Transverse colon (tissue), 4 donors: ENCODE data around the gene SETX. TPM values are rescaled to one million over a fixed set of nuclear protein-coding genes. Genes with fewer than 3 reads are reported as not detected.

Experiments used
- DNase-seq: peaks from one replicate; pipeline ENCODE4 v3.0.0-alpha.2; 2019
- H3K27ac ChIP-seq, 4 donors: fragments of 200-600 bp; sonication (generic); 2 replicates each; pipeline ENCODE4 v1.5.1; 2016 to 2018; ENCODE audit warnings: inconsistent platforms in 4 of 4
- H3K27me3 ChIP-seq: fragments of 200-600 bp; sonication (generic); 2 replicates; pipeline ENCODE4 v1.5.1; 2017; ENCODE audit warnings: inconsistent platforms
- H3K36me3 ChIP-seq, 4 donors: fragments of 200-600 bp; sonication (generic); 2 replicates each; pipeline ENCODE4 v1.5.1; 2017 to 2019; ENCODE audit warnings: inconsistent platforms in 4 of 4
- H3K4me1 ChIP-seq, 4 donors: fragments of 200-600 bp; sonication (generic); 2 replicates each; pipeline ENCODE4 v1.5.1; 2017 to 2020; ENCODE audit warnings: inconsistent platforms in 4 of 4
- H3K4me3 ChIP-seq, 4 donors: fragments of 200-600 bp; sonication (generic); 1 replicate in 1 of 4; 2 replicates in 3 of 4; pipeline versions ENCODE4 v1.5.1 to v1.6.1; 2017 to 2019; ENCODE audit warnings: inconsistent platforms in 4 of 4
- H3K9me3 ChIP-seq, 2 donors: fragments of 200-600 bp; sonication (generic); 2 replicates each; pipeline ENCODE4 v1.5.1; 2017 to 2019; ENCODE audit warnings: inconsistent platforms in 2 of 2
- CTCF ChIP-seq, 5 experiments: fragments of 200-600 bp in 3 of 5; fragments of 450-650 bp in 2 of 5; sonication (generic) in 3 of 5; IDR thresholded peaks; 1 replicate in 2 of 5; 2 replicates in 3 of 5; pipeline ENCODE4 v1.5.1; 2016 to 2017; ENCODE audit warnings: antibody characterized with exemption in 5 of 5, inconsistent platforms in 3 of 5, mild to moderate bottlenecking in 2 of 5, moderate library complexity in 1 of 5
- EP300 ChIP-seq: sonication (generic); formaldehyde crosslinking; IDR thresholded peaks from one replicate; pipeline ENCODE4 v1.6.1; 2017; ENCODE audit warnings: antibody characterized with exemption, low read depth
- POLR2A ChIP-seq: fragments of 450-650 bp; IDR thresholded peaks from one replicate; pipeline ENCODE4 v1.6.1; 2016; ENCODE audit warnings: antibody characterized with exemption, mild to moderate bottlenecking, moderate library complexity
- POLR2AphosphoS5 ChIP-seq, 3 donors: sonication (generic); formaldehyde crosslinking; IDR thresholded peaks; one replicate each; pipeline ENCODE4 v1.6.1; 2016; ENCODE audit warnings: antibody characterized with exemption in 3 of 3
- WGBS, 2 donors: methylation state at CpG; one replicate each; pipeline ENCODE4 v1.1.5; 2018; ENCODE audit warnings: low coverage in 1 of 2; 5-methylcytosine and 5-hydroxymethylcytosine counted together
- in situ Hi-C, 4 donors: fragments of 200-750 bp; cut with MboI; loops; one replicate each; pipeline versions ENCODE4 v1.15.0 to v1.15.1; 2017; ENCODE audit warnings: low sequenced_read_pairs in 3 of 4, low pct_ligation_motif_present in 1 of 4, low pct_unique_long_range_greater_than_20kb in 1 of 4
- intact Hi-C: fragments of 100-400 bp; cut with DNase I; formaldehyde crosslinking; loops from one replicate; pipeline ENCODE4 v1.15.1; 2023; ENCODE audit warnings: low total_unique reads
- total RNA-seq, 4 donors: library from RNA; depleted of rRNA; stranded (reverse); fragments of >200 nt; gene quantifications; one replicate each; pipeline ENCODE4 v1.1.0, GENCODE V29; 2016

SETX gene
- total RNA-seq, 4 donors from 2014 or later, result 27.7 to 70.5 (median 48.5) TPM

GRCh38 chr9:132230605-132231004 is 124.2 kb downstream of the SETX start:
- H3K27ac ChIP-seq, result no peak overlapping the region
- 68% methylated on average over 4 of the region's 4 CpGs; no CpG with 5 or more reads in 1 of the 2 donors for WGBS, 2 donors
- H3K9me3 ChIP-seq, result no peaks in the 10 kb centered on the region
- H3K36me3 ChIP-seq, result no peaks in the 10 kb centered on the region
- H3K4me3 ChIP-seq, result no peak overlapping the region
- H3K27me3 ChIP-seq, result peaks cover 23% of the 10 kb centered on the region
- DNase-seq, result no peak
- H3K4me1 ChIP-seq, result no peaks in the 10 kb centered on the region
- TF ChIP-seq POLR2AphosphoS5 (IDR thresholded peaks at IDR 0.05) (no peak), POLR2A (no peak), EP300 (no peak), CTCF (IDR thresholded peaks at IDR 0.05) (no peak)
- in situ Hi-C loops (no loop called here), intact Hi-C loops (loop anchor here (5.0 kb wide), 1 partner anchor 58 kb away; no protein-coding TSS in a partner anchor)

- H3K27me3 ChIP-seq, result peaks cover 27% of the 10 kb centered on the region
- H3K4me3 ChIP-seq, result no peak overlapping the region
- TF ChIP-seq POLR2AphosphoS5 (IDR thresholded peaks at IDR 0.05) (no peak), CTCF (IDR thresholded peaks at IDR 0.05) (no peak), POLR2A (no peak), EP300 (no peak)
- in situ Hi-C loops, result no loop called here
- H3K36me3 ChIP-seq, result no peaks in the 10 kb centered on the region
- intact Hi-C loops, result no loop called here
- no peak overlapping the region for H3K27ac ChIP-seq
- no peak for DNase-seq
- no peaks in the 10 kb centered on the region for H3K9me3 ChIP-seq
- WGBS, 2 donors, result 61% methylated on average over 12 of the region's 12 CpGs; no CpG with 5 or more reads in 1 of the 2 donors
- H3K4me1 ChIP-seq, result no peaks in the 10 kb centered on the region
Measured at GRCh38 chr9:132228062-132228461, 126.7 kb downstream of the SETX start.

- intact Hi-C loops, result loop anchor here (1.0 kb wide), 1 partner anchor 36 kb away; no protein-coding TSS in a partner anchor
- Histone ChIP-seq H3K4me3 (no peak overlapping the region), H3K9me3 (no peaks in the 10 kb centered on the region), H3K27me3 (peaks cover 18% of the 10 kb centered on the region), H3K27ac (no peak overlapping the region), H3K36me3 (no peaks in the 10 kb centered on the region), H3K4me1 (no peaks in the 10 kb centered on the region)
- 84% methylated on average over 31 of the region's 34 CpGs; no CpG with 5 or more reads in 1 of the 2 donors for WGBS, 2 donors
- DNase-seq, result no peak
- TF ChIP-seq EP300 (no peak), POLR2A (no peak), POLR2AphosphoS5 (IDR thresholded peaks at IDR 0.05) (no peak), CTCF (IDR thresholded peaks at IDR 0.05) (no peak)
- in situ Hi-C loops, result no loop called here
Measured at GRCh38 chr9:132226571-132227430, 128.0 kb downstream of the SETX start.

GRCh38 chr9:132224645-132225044 is 130.1 kb downstream of the SETX start:
- in situ Hi-C loops, result no loop called here
- Histone ChIP-seq H3K4me1 (no peaks in the 10 kb centered on the region), H3K36me3 (no peaks in the 10 kb centered on the region), H3K27ac (no peak overlapping the region), H3K27me3 (peaks cover 9% of the 10 kb centered on the region), H3K4me3 (no peak overlapping the region), H3K9me3 (no peaks in the 10 kb centered on the region)
- TF ChIP-seq CTCF (IDR thresholded peaks at IDR 0.05) (no peak), POLR2AphosphoS5 (IDR thresholded peaks at IDR 0.05) (no peak), EP300 (no peak), POLR2A (no peak)
- no peak for DNase-seq
- WGBS, 2 donors, result 58 to 66% methylated on average over 1 to 3 of the region's 3 CpGs
- intact Hi-C loops, result no loop called here
